D721Med (cell line): Measurements from ENCODE around the gene CYP4B1.
"Not testable (repeated sequence)": the region's sequence is repeated elsewhere in the genome, so short reads cannot be mapped to it uniquely, and the experiment has no call there.

Source experiments
- DNase-seq: peaks from one replicate; pipeline ENCODE4 v3.0.0; 2011; ENCODE audit warnings: low spot score; ENCODE audit not compliant: insufficient read length
- FAIRE-seq: peaks from 2 replicates; lab custom pipeline; 2011; peaks lifted over from hg19 to GRCh38; lab: Jason Lieb, UNC
- CTCF ChIP-seq: IDR thresholded peaks from 2 replicates; pipeline ENCODE4 v1.5.1; 2012; ENCODE audit warnings: mild to moderate bottlenecking, control low read depth; ENCODE audit not compliant: insufficient read depth; ENCODE audit errors: missing control alignments

Gene CYP4B1

DNA sequence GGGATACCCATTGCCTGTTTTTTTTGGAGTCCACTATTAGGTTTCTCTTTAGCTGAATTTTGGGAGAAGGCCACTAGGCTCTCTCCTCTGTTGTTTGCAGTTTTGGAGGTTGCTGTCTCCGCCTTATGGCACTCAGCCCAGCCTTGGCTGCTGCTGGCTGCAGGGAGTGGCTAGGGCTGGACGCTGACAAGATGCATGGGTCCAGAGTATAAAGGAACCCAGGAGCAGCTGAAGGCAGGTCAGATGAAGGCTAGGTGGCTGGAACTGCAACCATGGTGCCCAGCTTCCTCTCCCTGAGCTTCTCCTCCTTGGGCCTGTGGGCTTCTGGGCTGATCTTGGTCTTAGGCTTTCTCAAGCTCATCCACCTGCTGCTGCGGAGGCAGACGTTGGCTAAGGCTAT lies at the start of gene CYP4B1:
TSS of gene CYP4B1 (plus strand) at position 237 of the 400 bp plus-strand sequence. CDS start at position 273, 36 bp downstream.
- DNase-seq (no peak), FAIRE-seq (no peak)
- TF ChIP-seq CTCF: no peak

GRCh38 chr1:46749404-46749803 lies 49.4 kb upstream of the CYP4B1 start:
- FAIRE-seq: no peak
- no peak for DNase-seq
- no peak for TF ChIP-seq CTCF

GRCh38 chr1:46749921-46750404 lies 48.9 kb upstream of the CYP4B1 start:
- DNase-seq (no peak), FAIRE-seq (no peak)
- no peak for TF ChIP-seq CTCF

DNA sequence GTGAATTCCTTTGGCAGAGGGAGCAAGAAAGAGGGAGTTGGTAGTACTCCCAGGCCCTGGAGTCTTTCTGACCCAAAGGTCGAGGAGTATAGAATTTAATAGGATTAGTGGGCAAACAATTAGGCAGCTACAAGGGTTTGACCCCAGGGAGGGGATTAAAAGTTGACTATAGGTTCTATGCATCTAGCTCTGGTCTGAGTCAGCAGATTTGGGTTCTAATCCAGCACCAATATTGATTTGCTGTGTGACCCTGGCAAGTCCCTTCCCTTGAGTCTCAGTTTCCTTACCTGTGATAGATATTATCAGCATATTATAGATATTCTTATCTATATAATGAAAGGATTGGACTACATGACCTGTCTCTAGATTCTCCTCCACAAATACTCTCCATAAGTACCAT lies 44.9 kb upstream of the CYP4B1 start:
- no peak for TF ChIP-seq CTCF
- FAIRE-seq: no peak
- DNase-seq: no peak

- DNase-seq, FAIRE-seq: not testable (repeated sequence)
Observed at GRCh38 chr1:46754707-46755106, 44.1 kb upstream of the CYP4B1 start.

GRCh38 chr1:46755121-46755520 lies 43.7 kb upstream of the CYP4B1 start:
- DNase-seq (no peak), FAIRE-seq (no peak)
- no peak for TF ChIP-seq CTCF

DNA sequence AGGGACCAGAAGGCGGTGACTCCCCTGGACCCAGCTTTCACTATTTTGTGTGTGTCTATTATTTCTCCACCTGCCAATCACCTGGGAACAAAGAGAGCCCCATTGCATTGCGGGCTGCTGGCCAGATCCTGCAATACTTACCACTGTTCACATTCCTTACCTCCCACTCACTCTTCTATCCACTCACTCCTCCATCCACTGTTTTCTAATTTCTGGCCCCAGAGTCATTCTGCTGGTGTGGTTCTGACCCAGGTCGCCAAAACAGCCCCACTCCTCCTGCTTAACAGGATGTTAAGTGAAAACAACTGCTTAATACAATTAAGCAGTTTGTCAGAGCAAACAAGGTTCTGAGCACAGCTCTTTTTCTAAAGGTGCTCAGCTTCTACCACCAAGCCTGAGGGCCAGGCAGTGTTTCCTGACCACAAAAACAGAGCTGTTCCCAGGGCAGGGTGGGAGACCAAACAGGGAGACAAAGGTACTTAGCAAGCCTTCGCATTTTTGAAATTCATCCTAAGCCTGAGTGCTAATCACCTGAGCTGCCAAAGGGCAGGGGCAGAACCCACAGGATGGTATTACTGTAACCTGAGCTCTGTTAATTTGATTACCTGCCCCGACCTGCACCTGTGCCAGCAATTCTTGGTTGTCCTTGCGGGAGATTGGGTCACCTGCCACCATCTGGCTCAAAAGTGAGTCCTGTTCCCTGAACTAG lies 41.4 kb upstream of the CYP4B1 start:
- no peak for TF ChIP-seq CTCF

More for the DNA sequence above, 41.4 kb upstream of the CYP4B1 start:
- no peak for FAIRE-seq
- DNase-seq: no peak
